ENCODE results near the gene RECK.

Gene RECK

GRCh38 chr9:36137392-36138004, 100.8 kb downstream of the RECK start:
- DNase-seq: no peak

- no peak for DNase-seq
Measured at GRCh38 chr9:36138496-36138895, 101.8 kb downstream of the RECK start.

GRCh38 chr9:36138901-36139300, 102.2 kb downstream of the RECK start:
- no peak for DNase-seq

DNA sequence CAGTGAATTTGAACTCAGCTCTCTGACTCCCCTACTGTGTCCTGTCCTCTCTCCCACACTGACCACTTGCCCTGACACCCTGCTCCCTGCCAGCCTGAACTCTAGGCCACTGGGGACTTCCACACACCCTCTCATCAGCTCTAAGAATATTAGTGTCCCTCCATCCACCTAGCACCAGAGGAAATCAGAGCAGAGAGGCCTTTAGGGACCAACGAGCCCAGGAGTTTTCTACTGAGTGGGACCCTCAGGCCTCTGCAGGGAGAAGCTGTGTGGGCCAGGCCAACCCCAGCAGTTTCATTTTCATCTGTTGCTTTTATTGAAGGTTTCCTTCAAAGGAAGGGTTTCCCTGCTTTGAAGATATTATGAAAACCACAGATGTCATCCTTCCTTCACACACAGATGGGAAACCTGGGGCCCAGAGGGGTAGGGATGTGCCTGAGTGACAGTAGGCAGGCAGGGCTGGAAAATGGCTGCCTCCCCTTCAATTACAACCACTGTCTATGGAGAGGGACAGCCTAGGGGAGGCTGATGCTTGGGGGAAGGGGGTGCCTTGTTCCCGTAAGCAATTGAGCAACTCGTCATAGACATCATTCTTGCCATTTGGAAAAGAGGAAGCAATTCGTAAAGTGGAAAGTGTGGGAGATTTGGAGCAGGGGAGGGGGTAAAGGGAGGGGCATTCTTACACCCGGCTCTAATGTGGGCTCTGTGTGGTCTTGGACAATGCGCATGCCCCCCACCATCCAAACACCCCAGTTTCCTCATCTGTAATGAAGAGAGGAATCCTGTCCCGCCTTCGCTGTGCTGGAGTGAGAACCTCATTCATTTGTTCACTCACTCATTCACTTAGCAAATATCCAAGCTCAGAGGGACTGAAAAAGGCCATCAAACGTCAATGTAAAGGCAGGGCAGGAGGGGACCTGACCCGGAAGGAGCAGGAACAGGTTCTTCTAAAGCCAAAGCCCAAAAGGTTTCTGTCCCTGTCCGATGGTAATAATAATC, 103.7 kb downstream of the RECK start:
- no peak for DNase-seq

- no peak for DNase-seq
Measured at GRCh38 chr9:36141288-36141687, 104.6 kb downstream of the RECK start.

- DNase-seq: no peak
Measured at GRCh38 chr9:36141761-36142160, 105.0 kb downstream of the RECK start.

DNA sequence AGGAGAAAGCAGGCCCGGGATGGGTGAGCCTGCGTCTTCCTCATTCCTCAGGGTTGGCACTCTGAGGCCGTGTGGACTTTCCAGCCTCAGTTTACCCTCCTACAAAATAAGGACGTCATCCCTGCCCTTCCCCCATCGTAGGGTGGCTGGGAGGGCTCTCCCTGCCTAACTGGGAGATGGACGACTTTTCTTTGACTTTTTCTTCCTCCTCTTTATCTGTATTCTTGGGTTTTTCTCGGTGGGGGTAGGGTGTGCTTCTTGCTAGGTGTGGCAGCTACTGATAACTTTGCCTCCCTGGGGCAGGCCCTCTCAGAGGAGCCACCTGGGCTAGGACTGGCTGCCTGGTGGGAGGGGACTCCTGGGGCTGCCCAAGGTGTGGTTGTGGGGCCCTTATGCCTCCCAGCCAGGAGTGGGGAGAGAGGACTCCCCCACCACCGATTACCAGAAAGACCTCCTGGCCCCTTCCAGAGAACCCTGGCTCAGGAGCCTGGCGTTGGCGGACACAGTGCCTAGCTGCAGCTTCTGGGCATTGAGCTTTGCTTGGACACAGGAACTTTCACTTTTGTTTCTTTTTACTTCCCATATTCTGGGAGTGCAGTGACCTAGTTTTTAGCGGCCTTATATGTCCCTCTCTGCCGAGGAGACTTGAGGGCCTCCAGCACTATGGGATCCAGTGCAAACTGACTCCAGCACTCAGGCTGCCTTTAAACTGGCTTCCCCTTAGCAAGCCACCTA, 106.0 kb downstream of the RECK start:
- DNase-seq: no peak

DNA sequence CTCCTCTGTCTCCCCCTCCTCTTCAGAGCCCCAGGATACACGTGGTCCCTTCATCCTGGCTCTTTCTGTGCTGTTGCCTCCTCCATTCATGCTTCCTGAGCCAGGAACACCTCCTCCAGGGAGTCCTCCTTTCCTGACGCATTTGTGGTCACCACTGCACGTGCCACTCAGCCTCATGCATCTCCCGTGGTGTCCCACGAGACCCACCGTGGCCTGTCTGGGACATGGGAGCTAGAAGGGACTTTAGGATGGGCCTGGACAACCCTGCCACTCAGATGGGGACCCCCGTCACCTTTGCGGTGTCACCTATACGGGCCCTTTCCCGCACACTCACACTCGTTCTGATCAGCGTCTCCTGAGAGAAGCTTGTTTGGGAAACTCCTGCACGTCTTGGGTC, 106.5 kb downstream of the RECK start:
- no peak for DNase-seq

DNA sequence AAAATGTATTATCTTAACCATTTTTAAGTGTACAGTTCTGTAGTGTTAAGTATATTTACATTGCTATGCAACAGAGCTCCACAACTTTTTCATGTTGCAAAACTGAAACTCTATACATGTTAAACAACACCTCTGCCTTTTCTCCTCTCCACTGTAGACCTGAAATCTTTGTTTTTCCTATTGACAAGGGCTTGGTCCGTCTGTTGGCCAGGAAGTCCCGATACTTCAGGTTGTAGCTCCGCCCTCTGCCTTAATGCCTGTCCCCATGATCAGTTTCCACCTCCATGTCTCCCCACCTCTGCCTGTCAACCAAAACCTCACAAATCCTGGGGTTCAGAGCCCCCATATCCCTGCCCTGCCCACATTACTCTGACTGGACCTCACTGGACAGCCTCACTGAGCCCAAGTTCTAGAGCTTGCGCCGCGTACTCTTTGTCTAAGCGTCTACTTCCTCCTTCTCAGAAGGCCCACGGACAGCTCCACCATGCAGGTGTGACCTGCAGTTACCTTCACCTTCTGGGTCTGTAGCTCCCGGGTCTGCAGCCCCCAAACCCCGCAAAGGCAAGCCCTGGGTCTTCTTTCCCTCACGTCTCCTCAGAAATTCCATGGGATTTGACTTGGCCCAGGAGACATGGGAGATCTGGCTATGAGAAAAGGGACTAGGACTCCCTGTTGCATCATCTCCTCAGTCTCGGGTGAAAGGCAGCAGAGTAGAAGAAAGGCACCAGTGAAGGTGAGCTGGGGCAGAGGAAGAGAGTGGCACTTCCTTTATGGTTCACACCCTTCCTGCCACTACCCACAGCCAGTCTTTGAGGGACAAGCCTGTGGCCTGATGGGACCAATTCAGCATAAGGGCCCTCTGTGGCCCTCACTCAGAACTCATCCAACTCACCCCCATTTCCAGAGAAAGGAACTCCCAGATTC, 107.9 kb downstream of the RECK start:
- no peak for DNase-seq

DNA sequence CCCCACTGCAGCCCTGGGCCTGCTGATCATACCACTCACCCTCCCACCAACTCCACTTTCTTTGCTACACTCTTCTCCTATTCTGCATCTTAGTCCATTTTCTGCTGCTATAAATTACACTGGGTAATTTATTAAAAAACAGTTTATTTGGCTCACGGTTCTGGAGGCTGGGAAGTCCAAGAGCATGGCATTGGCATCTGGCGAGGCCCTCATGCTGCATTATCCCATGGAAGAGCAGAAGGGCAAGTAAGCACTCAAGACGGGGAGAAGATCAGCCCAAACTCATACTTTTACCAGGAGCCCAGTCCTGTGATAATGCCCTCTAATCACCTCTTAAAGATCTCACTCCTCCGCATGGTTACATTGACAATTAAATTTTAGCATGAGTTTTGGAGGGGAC, 109.3 kb downstream of the RECK start:
- DNase-seq: no peak

DNA sequence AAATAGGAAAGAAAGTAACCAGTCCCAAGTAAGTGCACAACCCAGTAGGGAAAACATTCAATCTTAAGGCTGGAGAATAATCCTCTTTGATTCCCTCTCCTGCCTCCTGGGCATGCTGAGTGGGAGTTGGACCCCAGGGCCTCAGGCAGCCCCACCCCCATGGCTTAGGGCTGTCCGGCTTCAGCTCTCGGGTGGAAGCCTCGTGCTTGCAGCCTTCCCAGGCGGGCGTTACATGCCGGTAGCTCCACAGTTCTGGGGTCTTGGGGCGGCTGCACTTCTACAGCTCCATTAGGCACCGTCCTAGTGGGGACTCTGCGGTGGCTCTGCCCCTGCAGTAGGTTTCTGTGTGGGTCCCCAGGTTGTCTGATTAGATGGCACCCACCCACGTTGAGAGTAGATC, 109.9 kb downstream of the RECK start:
- no peak for DNase-seq

DNA sequence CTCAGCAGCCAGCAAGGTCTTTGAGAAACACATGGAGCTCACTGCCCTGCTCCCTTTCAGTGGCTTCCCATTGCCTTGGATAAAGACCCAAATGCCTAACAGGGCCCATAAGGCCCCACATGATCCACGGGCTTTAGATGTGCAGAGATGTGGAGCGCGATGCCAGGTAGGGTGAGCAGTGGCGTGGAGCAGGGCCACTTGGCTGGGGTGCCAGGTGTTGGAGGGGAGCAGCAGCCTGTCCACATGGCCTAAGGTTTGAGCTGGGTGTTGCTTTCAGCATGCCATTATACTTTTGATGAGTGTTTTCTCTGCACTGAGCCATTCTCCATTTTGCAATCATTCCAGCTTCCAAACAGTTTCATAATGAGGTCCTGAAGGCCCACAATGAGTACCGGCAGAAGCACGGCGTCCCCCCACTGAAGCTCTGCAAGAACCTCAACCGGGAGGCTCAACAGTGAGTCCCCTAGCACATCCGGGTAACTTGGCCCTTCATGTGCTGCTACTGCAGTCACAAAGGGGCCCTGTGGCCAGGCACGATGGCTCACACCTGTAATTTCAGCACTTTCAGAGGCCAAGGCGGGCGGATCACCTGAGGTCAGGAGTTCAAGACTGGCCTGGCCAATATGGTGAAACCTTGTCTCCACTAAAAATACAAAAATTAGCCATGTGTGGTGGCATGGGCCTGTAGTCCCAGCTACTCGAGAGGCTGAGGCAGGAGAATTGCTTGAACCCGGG, 110.9 kb downstream of the RECK start:
- DNase-seq: no peak

GRCh38 chr9:36148311-36149051, 111.8 kb downstream of the RECK start:
- DNase-seq: no peak

DNA sequence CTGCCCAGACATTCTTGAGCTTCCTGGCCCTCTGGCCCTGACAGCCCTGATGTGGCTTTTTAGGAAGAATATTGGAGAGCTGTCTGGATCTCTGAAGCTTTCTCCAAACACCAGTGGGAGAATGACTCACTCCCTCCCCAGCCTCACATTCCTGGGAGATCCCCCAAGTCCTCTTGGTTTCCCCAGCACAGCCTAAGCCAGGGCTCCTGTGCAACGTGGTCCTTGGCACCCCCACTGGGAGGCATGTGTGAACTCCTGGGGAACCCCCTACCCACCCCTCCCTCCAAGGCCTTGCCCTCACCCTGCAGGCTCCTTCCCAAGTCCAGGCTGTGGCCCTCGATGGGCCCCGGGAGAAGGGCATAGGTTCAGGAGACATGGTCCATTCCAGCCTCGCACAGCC, 112.5 kb downstream of the RECK start:
- no peak for DNase-seq

DNA sequence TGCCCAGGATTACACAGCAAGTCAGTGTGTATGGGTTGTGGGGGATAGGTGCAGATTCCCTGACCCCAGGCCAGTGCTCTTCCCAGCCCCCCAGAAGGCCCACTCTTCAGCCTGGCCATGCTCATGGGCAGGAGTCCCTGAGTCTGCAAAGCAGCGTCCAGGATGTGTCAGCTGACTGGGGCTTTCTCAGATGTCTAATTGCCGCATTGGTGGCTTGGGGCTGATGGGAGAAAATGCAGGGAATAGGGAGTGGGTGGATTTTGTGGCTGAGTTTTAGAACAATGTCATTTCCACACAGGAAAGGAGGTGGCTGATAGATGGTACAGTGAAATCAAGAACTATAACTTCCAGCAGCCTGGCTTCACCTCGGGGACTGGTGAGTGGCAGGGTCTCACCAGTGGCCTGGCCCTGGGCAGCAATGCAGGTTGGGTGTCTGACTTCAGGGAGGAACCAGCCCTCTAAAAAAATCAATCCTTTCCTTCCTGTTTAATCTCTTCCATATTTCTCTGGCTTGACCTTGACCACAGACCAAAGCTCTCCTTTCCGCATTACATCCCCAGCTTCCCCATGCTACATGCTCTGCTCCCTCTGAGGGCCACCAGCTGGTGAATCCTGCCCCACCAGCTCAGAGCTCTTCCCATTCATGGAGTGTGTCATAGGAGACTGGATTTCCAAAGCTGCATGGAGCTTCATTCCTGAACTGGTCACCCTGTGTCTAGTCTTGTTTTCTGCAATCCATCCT, 114.0 kb downstream of the RECK start:
- no peak for DNase-seq

GRCh38 chr9:36151316-36152210, 114.8 kb downstream of the RECK start:
- no peak for DNase-seq

- no peak for DNase-seq
Measured at GRCh38 chr9:36152741-36153438, 116.2 kb downstream of the RECK start.

GRCh38 chr9:36153746-36154145, 117.0 kb downstream of the RECK start:
- DNase-seq: no peak
